ENCODE data around the gene TGFBR2.

The TGFBR2 gene

DNA sequence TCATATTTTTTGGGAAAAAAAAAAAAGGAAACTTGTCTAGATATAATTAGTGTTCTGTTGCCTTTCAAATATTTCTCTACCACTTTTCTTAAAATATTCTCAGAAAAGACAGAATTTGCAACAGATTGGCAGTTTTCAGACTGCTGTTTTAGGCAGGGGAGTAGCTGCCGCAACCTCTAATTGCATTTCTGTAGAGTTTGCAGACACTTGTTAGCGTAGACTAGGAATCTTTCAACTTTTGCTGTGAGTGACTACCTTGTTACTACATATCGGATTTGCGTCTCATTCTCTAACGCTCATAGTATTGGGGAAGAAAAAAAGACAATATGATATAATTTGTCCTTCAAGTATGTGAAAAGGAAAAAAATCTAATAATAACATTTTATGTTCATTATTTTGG is 10.7 kb downstream of the TGFBR2 start:
- no peak overlapping the region for H3K27ac ChIP-seq (replicated peaks)
- DNase-seq (ENCODE audit: low read depth in 1 of 2, low spot score in 1 of 2), result no peak
- H3K27me3 ChIP-seq (ENCODE audit: insufficient read depth, poor library complexity, severe bottlenecking), result no peaks in the 10 kb centered on the region
- H3K4me3 ChIP-seq (replicated peaks; ENCODE audit: insufficient read depth, low read length), result no peak overlapping the region
- TF ChIP-seq, protein P1, sequence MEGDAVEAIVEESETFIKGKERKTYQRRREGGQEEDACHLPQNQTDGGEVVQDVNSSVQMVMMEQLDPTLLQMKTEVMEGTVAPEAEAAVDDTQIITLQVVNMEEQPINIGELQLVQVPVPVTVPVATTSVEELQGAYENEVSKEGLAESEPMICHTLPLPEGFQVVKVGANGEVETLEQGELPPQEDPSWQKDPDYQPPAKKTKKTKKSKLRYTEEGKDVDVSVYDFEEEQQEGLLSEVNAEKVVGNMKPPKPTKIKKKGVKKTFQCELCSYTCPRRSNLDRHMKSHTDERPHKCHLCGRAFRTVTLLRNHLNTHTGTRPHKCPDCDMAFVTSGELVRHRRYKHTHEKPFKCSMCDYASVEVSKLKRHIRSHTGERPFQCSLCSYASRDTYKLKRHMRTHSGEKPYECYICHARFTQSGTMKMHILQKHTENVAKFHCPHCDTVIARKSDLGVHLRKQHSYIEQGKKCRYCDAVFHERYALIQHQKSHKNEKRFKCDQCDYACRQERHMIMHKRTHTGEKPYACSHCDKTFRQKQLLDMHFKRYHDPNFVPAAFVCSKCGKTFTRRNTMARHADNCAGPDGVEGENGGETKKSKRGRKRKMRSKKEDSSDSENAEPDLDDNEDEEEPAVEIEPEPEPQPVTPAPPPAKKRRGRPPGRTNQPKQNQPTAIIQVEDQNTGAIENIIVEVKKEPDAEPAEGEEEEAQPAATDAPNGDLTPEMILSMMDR (IDR thresholded peaks at IDR 0.05; ENCODE audit: insufficient read depth, low read length), result no peak
- no peak for TF ChIP-seq SPI1 (IDR thresholded peaks at IDR 0.05; ENCODE audit: borderline replicate concordance, low read depth)
- TF ChIP-seq POLR2AphosphoS5 (IDR thresholded peaks at IDR 0.05; ENCODE audit: low read depth), result no peak
- no peak for TF ChIP-seq GABPA (IDR thresholded peaks at IDR 0.05; ENCODE audit: low read depth)
- TF ChIP-seq, protein P2, sequence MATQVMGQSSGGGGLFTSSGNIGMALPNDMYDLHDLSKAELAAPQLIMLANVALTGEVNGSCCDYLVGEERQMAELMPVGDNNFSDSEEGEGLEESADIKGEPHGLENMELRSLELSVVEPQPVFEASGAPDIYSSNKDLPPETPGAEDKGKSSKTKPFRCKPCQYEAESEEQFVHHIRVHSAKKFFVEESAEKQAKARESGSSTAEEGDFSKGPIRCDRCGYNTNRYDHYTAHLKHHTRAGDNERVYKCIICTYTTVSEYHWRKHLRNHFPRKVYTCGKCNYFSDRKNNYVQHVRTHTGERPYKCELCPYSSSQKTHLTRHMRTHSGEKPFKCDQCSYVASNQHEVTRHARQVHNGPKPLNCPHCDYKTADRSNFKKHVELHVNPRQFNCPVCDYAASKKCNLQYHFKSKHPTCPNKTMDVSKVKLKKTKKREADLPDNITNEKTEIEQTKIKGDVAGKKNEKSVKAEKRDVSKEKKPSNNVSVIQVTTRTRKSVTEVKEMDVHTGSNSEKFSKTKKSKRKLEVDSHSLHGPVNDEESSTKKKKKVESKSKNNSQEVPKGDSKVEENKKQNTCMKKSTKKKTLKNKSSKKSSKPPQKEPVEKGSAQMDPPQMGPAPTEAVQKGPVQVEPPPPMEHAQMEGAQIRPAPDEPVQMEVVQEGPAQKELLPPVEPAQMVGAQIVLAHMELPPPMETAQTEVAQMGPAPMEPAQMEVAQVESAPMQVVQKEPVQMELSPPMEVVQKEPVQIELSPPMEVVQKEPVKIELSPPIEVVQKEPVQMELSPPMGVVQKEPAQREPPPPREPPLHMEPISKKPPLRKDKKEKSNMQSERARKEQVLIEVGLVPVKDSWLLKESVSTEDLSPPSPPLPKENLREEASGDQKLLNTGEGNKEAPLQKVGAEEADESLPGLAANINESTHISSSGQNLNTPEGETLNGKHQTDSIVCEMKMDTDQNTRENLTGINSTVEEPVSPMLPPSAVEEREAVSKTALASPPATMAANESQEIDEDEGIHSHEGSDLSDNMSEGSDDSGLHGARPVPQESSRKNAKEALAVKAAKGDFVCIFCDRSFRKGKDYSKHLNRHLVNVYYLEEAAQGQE (IDR thresholded peaks at IDR 0.05; ENCODE audit: insufficient replicate concordance, low read depth), result no peak

DNA sequence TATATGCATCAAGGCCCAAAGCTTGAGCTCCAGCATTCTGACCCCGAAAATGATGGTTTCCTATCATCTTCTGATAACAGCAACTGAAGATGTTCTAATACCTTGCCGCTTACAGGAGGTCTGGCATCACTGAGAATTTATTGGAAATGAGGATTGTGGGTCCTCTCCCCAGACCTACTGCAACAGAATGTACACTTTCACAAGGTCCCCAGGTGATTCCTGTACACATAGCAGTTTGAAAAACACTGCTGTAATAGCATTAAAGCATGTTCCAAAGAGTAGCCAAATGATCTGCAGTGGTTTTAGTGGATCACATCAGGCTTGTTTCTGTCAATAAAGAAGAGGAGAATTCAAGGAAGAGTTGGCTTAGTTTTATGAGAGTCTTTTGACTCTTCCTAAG is 11.3 kb downstream of the TGFBR2 start:
- no peak for DNase-seq (ENCODE audit: low read depth in 1 of 2, low spot score in 1 of 2)
- TF ChIP-seq SPI1 (IDR thresholded peaks at IDR 0.05; ENCODE audit: borderline replicate concordance, low read depth), result no peak
- no peak for TF ChIP-seq GABPA (IDR thresholded peaks at IDR 0.05; ENCODE audit: low read depth)
- TF ChIP-seq, protein P1 (IDR thresholded peaks at IDR 0.05; ENCODE audit: insufficient read depth, low read length), result no peak
- TF ChIP-seq, protein P2 (IDR thresholded peaks at IDR 0.05; ENCODE audit: insufficient replicate concordance, low read depth), result no peak
- no peak for TF ChIP-seq POLR2AphosphoS5 (IDR thresholded peaks at IDR 0.05; ENCODE audit: low read depth)
- Histone ChIP-seq H3K4me3 (replicated peaks; ENCODE audit: insufficient read depth, low read length) (no peak overlapping the region), H3K27me3 (ENCODE audit: insufficient read depth, poor library complexity, severe bottlenecking) (no peaks in the 10 kb centered on the region), H3K27ac (replicated peaks) (no peak overlapping the region)

DNA sequence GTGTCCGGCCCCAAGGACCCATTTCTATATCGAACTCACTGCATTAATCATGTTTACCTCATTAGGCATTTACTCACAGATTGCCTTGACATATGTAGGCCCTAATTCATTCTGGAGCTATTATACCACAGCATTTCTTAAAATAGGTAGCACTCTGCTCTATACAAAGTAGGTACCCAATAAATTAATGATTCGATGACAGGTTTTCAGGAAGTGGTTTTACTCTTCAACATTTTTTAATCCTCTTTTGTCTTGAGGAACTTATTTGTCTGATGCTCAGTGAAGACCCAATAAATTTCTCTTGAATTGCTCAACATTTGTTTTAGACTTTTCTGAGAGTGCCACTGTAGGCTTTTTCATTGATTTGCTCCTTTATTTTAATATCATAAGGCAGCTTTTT is 12.1 kb downstream of the TGFBR2 start:
- Histone ChIP-seq H3K27ac (replicated peaks) (no peak overlapping the region), H3K4me3 (replicated peaks; ENCODE audit: insufficient read depth, low read length) (no peak overlapping the region), H3K27me3 (ENCODE audit: insufficient read depth, poor library complexity, severe bottlenecking) (no peaks in the 10 kb centered on the region)
- no peak for DNase-seq (ENCODE audit: low read depth in 1 of 2, low spot score in 1 of 2)
- TF ChIP-seq, protein P2 (IDR thresholded peaks at IDR 0.05; ENCODE audit: insufficient replicate concordance, low read depth), result no peak
- TF ChIP-seq SPI1 (IDR thresholded peaks at IDR 0.05; ENCODE audit: borderline replicate concordance, low read depth), result 0 out of 2 replicates have a peak, but pooled peaks have one; percentile 10

DNA sequence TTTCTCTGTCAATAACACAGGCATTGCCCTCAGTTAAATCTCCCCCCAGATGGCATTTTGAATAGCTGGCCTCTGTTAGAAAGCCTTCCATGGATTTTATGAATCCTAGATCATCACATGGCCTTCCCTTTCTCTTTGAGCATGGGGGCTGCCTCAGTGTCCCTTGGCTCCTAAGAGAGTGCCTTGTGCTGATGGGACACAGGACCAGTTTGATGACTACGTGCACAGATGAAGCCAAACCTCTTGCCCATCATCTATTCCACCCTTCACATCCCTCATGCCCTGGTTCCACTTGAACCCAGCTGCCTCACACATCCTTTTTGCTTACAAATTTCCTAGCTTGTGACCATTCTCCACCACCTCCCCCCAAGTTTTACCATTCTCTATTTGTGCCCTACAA is 12.9 kb downstream of the TGFBR2 start:
- TF ChIP-seq GABPA (IDR thresholded peaks at IDR 0.05; ENCODE audit: low read depth) (no peak), SPI1 (IDR thresholded peaks at IDR 0.05; ENCODE audit: borderline replicate concordance, low read depth) (no peak), POLR2AphosphoS5 (IDR thresholded peaks at IDR 0.05; ENCODE audit: low read depth) (no peak)
- TF ChIP-seq, protein P2 (IDR thresholded peaks at IDR 0.05; ENCODE audit: insufficient replicate concordance, low read depth), result no peak
- TF ChIP-seq, protein P1 (IDR thresholded peaks at IDR 0.05; ENCODE audit: insufficient read depth, low read length), result no peak
- no peak for DNase-seq (ENCODE audit: low read depth in 1 of 2, low spot score in 1 of 2)
- Histone ChIP-seq H3K27ac (replicated peaks) (no peak overlapping the region), H3K27me3 (ENCODE audit: insufficient read depth, poor library complexity, severe bottlenecking) (no peaks in the 10 kb centered on the region), H3K4me3 (replicated peaks; ENCODE audit: insufficient read depth, low read length) (no peak overlapping the region)

All from HL-60 (cell line).